ENCODE measurements around the gene F2RL1.
"Not testable (repeated sequence)": the region's sequence is repeated elsewhere in the genome, so short reads cannot be mapped to it uniquely, and the experiment has no call there.

F2RL1 gene

DNA sequence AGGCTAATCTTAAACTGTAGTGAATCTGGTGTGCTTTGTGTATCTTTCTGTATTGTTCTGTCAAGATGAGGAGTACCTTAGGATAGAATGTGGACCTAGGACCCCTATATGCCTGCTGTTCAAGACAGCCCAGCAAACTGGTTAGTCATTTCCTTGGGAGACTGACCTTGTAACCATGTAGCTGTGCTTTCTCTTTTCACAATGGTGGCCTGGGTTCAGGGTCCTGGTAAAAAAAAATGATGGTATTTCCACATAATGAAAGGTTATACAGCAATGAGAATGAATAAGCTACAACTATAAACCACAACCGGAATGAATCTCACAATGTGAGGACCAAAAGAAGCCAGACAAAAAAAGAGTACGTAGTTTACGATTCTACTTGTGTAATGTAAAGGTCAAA, 36.4 kb upstream of the F2RL1 start:
- no peak for DNase-seq (ENCODE audit: low read depth)
- H3K4me3 ChIP-seq (ENCODE audit: low read length) = no peak overlapping the region
- TF ChIP-seq, protein P1, sequence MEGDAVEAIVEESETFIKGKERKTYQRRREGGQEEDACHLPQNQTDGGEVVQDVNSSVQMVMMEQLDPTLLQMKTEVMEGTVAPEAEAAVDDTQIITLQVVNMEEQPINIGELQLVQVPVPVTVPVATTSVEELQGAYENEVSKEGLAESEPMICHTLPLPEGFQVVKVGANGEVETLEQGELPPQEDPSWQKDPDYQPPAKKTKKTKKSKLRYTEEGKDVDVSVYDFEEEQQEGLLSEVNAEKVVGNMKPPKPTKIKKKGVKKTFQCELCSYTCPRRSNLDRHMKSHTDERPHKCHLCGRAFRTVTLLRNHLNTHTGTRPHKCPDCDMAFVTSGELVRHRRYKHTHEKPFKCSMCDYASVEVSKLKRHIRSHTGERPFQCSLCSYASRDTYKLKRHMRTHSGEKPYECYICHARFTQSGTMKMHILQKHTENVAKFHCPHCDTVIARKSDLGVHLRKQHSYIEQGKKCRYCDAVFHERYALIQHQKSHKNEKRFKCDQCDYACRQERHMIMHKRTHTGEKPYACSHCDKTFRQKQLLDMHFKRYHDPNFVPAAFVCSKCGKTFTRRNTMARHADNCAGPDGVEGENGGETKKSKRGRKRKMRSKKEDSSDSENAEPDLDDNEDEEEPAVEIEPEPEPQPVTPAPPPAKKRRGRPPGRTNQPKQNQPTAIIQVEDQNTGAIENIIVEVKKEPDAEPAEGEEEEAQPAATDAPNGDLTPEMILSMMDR (conservative IDR thresholded peaks at IDR 0.05; ENCODE audit: low read depth, low read length) = no peak

DNA sequence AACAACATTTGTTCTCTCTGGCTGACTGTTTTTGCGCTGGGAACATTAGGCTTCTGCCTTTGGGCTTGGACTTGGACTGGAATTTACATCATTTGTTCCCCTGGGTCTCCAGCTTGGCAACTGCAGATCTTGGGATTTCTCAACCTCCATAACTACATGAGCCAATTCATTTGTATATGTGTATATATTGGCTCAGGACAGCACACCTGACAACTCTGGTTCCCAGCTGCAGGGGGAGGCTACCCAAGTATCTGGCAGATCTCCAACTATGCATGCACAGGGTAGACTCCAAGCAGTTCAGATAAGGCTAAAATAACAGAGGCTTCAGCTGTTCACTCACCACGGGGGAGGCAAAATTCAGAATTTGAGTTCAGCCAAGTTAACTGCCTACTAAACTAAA, 31.6 kb upstream of the F2RL1 start:
- DNase-seq (ENCODE audit: low read depth) = peak; percentile 19
- TF ChIP-seq, protein P1 (conservative IDR thresholded peaks at IDR 0.05; ENCODE audit: low read depth, low read length) = no peak
- H3K4me3 ChIP-seq (ENCODE audit: low read length) = no peak overlapping the region

DNA sequence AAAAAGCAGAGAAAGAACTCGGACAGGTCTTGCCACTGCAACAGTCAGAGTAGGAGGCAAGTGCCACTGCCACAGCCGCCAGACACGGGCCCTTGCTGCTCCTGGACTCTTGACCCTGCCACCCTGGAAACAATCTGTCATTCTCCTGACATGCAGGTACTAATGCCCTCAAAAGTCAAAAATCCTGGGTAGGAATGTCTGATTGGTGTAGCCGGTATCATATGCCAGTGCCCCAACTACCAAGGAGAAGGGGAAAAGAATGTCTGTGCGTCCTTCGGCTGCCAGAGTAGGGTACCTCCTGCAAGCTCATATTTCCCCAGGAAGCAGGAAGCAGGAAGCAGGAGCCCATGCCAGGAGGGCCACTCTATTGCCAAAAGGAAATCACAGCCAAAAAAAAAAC, 30.5 kb upstream of the F2RL1 start:
- TF ChIP-seq, protein P1 (conservative IDR thresholded peaks at IDR 0.05; ENCODE audit: low read depth, low read length) = no peak
- no peak for DNase-seq (ENCODE audit: low read depth)
- H3K4me3 ChIP-seq (ENCODE audit: low read length) = no peak overlapping the region

DNA sequence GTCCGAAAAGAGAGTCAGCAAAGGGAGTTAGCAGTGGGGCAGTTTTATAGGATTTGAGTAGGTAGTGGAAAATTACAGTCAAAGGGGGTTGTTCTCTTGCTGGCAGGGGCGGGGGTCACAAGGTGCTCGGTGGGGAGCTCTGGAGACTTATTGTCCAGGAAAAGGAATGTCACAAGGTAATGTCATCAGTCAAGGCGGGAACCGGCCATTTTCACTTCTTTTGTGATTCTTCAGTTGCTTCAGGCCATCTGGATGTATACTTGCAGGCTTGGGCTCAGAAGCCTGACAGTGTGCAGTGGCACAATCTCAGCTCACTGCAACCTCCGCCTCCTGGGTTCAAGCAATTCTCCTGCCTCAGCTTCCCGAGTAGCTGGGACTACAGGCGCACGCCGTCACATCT, 29.6 kb upstream of the F2RL1 start:
- H3K4me3 ChIP-seq (ENCODE audit: low read length); DNase-seq (ENCODE audit: low read depth): not testable (repeated sequence)

DNA sequence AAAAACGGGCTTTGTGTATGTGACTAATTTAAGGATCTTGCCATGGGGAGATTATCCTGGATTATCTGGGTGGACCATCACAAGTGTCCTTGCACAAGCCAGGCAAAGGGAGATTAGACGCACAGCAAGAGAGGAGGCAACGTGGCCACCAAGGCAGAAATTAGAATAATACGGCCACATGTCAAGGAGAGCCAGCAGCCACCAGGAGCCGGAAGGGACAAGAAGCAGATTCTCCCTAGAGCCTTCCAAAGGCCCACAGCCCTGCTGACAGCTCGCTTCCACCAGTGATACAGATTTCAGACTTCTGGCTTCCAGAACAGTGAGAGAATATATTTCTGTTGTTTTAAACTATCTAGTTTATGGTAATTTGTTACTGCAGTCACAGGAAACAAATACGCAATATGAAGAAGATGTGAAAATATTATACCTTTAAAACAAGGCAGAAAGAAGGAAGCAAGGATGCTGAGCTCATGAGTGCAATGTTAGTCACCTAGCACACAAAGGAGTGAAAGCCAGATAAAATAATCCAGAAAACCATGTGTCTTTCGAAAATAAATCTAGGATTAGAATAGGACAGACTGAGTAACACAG, 28.7 kb upstream of the F2RL1 start:
- TF ChIP-seq, protein P1 (conservative IDR thresholded peaks at IDR 0.05; ENCODE audit: low read depth, low read length) = no peak
- DNase-seq (ENCODE audit: low read depth) = no peak
- H3K4me3 ChIP-seq (ENCODE audit: low read length) = no peak overlapping the region

DNA sequence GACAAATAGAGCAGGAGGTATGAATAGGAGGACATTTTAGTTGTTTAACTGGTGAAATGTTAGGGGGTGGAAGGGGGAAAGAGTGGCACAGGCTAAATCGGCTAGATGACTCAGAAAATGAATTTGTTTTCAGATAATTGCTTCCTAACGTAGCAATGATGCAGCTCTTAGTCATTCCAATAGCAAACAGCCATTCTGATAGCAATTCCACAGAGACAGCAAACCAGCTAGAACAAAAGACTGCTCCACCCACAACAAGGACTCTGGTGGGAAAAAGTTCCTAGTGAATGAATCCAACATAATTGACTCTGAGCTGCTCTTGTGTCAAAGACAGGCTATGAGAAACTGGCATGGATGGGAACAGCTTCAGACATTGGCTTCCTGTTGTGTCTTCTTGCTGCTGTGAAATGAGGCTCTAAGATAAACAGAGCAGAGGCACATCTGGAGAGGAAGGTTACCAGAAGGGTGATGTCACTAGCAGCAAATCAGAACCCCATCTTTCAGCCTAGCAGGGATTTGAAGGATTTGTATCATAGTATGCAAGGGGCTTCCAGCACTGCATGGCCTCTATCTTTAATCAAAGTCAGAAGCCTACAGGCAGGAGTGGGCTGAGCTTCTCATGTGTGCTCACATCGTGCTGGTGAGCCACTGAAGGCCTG, 28.1 kb upstream of the F2RL1 start:
- DNase-seq (ENCODE audit: low read depth) = peak; percentile 58
- TF ChIP-seq, protein P1 (conservative IDR thresholded peaks at IDR 0.05; ENCODE audit: low read depth, low read length) = no peak

DNA sequence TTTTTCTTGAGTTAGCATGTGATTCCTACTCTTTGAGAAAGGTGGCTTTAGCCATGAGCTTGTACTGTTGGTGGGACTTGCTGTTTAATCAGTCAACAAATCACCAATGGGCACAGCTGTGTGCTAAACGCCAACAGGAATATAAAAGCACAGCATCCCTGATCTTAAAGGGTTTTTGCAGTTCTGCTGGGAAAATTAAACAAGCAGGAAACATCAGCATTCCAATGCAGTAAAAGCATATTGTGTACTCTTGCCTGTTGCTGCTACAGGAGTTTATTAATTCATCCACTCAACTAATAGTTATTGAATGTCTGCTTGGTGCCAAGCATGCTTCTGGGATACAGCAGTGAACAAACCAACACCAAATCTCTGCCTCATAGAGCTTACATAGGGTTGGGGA, 27.4 kb upstream of the F2RL1 start:
- TF ChIP-seq, protein P1 (conservative IDR thresholded peaks at IDR 0.05; ENCODE audit: low read depth, low read length) = no peak
- DNase-seq (ENCODE audit: low read depth) = no peak
- no peak overlapping the region for H3K4me3 ChIP-seq (ENCODE audit: low read length)

More for the DNA sequence above, 28.1 kb upstream of the F2RL1 start:
- H3K4me3 ChIP-seq (ENCODE audit: low read length) = no peak overlapping the region

All from retinal pigment epithelial cell (primary cell).